Gastrocnemius medialis (tissue), 4 donors: ENCODE data around the gene DCC.

Experiments
- POLR2A ChIP-seq, 2 donors: fragments of 450-650 bp; IDR thresholded peaks; one replicate each; pipeline ENCODE4 v1.6.1; 2017; ENCODE audit warnings: antibody characterized with exemption in 2 of 2, mild to moderate bottlenecking in 2 of 2, moderate library complexity in 2 of 2
- TF ChIP-seq, protein P1 (sequence below), 5 experiments: fragments of 450-650 bp in 3 of 5; fragments of 200-600 bp in 2 of 5; sonication (generic) in 2 of 5; IDR thresholded peaks in 4 of 5; conservative IDR thresholded peaks in 1 of 5; 1 replicate in 4 of 5; 2 replicates in 1 of 5; pipeline ENCODE4 v1.5.1; 2016 to 2019; ENCODE audit warnings: antibody characterized with exemption in 5 of 5, mild to moderate bottlenecking in 3 of 5, moderate library complexity in 3 of 5

DNA sequence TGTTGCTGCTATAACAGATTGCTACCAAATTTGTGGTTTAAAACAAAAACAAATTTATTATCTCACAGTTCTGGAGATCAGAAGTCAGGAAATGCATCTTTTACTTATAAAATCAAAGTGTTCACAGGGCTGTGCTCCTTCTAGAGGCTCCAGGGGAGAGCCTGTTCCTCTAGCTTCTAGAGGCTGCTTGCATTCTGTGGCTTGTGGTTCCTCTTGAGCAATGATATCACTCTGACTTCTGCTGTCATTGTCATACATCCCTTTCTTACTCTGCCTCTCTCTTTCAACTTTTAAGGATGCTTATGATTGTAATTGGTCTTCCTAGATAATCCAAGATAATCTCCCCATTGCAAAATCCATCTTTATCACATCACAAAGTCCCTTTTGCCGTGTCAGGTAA, 6.1 kb upstream of the DCC start:
- TF ChIP-seq, protein P1, sequence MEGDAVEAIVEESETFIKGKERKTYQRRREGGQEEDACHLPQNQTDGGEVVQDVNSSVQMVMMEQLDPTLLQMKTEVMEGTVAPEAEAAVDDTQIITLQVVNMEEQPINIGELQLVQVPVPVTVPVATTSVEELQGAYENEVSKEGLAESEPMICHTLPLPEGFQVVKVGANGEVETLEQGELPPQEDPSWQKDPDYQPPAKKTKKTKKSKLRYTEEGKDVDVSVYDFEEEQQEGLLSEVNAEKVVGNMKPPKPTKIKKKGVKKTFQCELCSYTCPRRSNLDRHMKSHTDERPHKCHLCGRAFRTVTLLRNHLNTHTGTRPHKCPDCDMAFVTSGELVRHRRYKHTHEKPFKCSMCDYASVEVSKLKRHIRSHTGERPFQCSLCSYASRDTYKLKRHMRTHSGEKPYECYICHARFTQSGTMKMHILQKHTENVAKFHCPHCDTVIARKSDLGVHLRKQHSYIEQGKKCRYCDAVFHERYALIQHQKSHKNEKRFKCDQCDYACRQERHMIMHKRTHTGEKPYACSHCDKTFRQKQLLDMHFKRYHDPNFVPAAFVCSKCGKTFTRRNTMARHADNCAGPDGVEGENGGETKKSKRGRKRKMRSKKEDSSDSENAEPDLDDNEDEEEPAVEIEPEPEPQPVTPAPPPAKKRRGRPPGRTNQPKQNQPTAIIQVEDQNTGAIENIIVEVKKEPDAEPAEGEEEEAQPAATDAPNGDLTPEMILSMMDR (IDR thresholded peaks at IDR 0.05 in 4 of 5, conservative IDR thresholded peaks at IDR 0.05 in 1 of 5) = no peak
- no peak for TF ChIP-seq POLR2A (IDR thresholded peaks at IDR 0.05)
